DOHH2 (cell line): ENCODE data around the gene L3MBTL1.

Experiments used
- CTCF ChIP-seq: fragments of 200-600 bp; sonication (generic); IDR thresholded peaks from one replicate; pipeline ENCODE4 v1.5.1; 2014; ENCODE audit warnings: antibody characterized with exemption, mild to moderate bottlenecking, low read depth, low read length; ENCODE audit not compliant: poor library complexity, severe bottlenecking
- EZH2phosphoT487 ChIP-seq: fragments of 200-600 bp; sonication (generic); IDR thresholded peaks from 2 replicates; pipeline ENCODE4 v1.6.1; 2017; ENCODE audit warnings: borderline replicate concordance, mild to moderate bottlenecking, antibody characterized with exemption, low read length, moderate library complexity, mixed read lengths

- TF ChIP-seq CTCF: no peak
- no peak for TF ChIP-seq EZH2phosphoT487
Measured at GRCh38 chr20:43560974-43561373, 53.5 kb downstream of the L3MBTL1 start.
